ENCODE measurements around the gene EFCAB9.
"Not testable (repeated sequence)": the region's sequence is repeated elsewhere in the genome, so short reads cannot be mapped to it uniquely, and the experiment has no call there.

The EFCAB9 gene

GRCh38 chr5:172193872-172194271, at the start of gene EFCAB9:
Gene EFCAB9, plus strand, starts transcription at chr5:172194172. Its CDS starts 1 bp downstream, at chr5:172194173.
- no peak for DNase-seq

- no peak for DNase-seq
These were observed 49.6 kb upstream of the EFCAB9 start for GRCh38 chr5:172144291-172144815.

- no peak for DNase-seq
These were observed 48.8 kb upstream of the EFCAB9 start for GRCh38 chr5:172144931-172145869.

- no peak for DNase-seq
These were observed 47.9 kb upstream of the EFCAB9 start for GRCh38 chr5:172145870-172146747.

GRCh38 chr5:172146748-172147092, 47.3 kb upstream of the EFCAB9 start:
- DNase-seq: no peak

- no peak for DNase-seq
These were observed 46.1 kb upstream of the EFCAB9 start for GRCh38 chr5:172147857-172148256.

- DNase-seq: no peak
These were observed 45.6 kb upstream of the EFCAB9 start for GRCh38 chr5:172148381-172148780.

GRCh38 chr5:172149073-172149472, 44.9 kb upstream of the EFCAB9 start:
- no peak for DNase-seq

GRCh38 chr5:172149481-172149880, 44.5 kb upstream of the EFCAB9 start:
- not testable (repeated sequence) for DNase-seq

- peak; percentile 32 for DNase-seq
These were observed 43.2 kb upstream of the EFCAB9 start for GRCh38 chr5:172150514-172151425.

GRCh38 chr5:172151661-172152210, 42.2 kb upstream of the EFCAB9 start:
- no peak for DNase-seq

- no peak for DNase-seq
These were observed 40.3 kb upstream of the EFCAB9 start for GRCh38 chr5:172153695-172154094.

- DNase-seq: not testable (repeated sequence)
These were observed 38.9 kb upstream of the EFCAB9 start for GRCh38 chr5:172155101-172155500.

GRCh38 chr5:172156541-172156994, 37.4 kb upstream of the EFCAB9 start:
- no peak for DNase-seq

- DNase-seq: no peak
These were observed 35.0 kb upstream of the EFCAB9 start for GRCh38 chr5:172159016-172159415.

- DNase-seq: no peak
These were observed 33.5 kb upstream of the EFCAB9 start for GRCh38 chr5:172160506-172160905.

- DNase-seq: no peak
These were observed 31.5 kb upstream of the EFCAB9 start for GRCh38 chr5:172162323-172162986.

GRCh38 chr5:172162987-172163343, 31.0 kb upstream of the EFCAB9 start:
- DNase-seq: no peak

- no peak for DNase-seq
These were observed 30.6 kb upstream of the EFCAB9 start for GRCh38 chr5:172163346-172163745.

- no peak for DNase-seq
These were observed 29.2 kb upstream of the EFCAB9 start for GRCh38 chr5:172164769-172165212.

- no peak for DNase-seq
These were observed 28.5 kb upstream of the EFCAB9 start for GRCh38 chr5:172165465-172165864.
